IPS DF 19.7 (cell line): ENCODE data around the gene M1AP.
"Not testable (repeated sequence)": the region's sequence is repeated elsewhere in the genome, so short reads cannot be mapped to it uniquely, and the experiment has no call there.

Source experiments
- DNase-seq: peaks from one replicate; pipeline ENCODE4 v3.0.0-alpha.2; 2013; ENCODE audit warnings: low read depth, low spot score

M1AP gene

DNA sequence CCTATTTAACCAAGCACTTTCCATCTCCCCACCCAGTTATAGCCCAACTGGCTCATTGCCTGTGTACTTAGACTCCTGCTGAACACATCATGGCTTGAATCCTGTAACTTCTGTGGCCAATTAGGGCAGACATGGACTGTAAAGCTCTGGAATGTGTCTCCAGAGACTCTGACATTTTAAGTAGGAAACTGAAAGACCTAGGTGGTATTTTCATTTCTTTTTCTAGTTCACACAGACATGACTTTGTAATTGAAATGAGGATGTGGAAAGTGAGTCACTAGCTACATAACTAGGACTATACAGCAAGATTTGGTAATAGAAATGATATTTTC lies 81.4 kb downstream of the M1AP start:
- no peak for DNase-seq

DNA sequence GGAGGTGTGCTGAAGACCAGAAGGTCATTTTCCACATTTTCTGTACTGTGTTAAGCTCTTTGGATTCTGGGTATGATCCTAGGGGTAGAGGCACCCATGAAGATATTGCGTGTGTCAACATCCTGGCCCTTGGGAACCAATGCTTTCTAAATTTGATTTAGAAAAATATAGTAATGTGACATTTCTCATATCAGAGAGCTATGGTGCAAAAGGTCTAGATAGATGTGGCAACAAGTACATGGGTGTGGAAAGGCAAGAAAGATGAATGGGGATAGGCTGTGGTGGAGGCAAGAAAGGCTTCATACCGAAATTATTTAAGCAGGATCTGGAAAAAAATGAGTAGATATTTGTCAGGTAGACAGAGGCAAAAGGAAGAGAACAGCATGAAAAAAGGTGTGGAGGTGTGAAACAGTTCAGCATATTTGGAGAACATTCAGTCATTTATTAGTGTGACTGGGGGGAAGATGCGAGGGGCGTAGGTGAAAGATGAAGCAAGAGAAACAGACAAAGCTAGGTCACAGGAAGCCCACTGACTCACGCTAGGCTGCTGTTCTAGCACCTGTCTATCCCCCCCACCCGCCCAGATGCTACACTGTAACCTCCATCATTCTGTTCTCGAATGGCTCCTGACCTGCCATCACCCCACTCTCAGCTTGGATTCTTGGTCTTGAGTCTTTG lies 81.9 kb downstream of the M1AP start:
- no peak for DNase-seq

DNA sequence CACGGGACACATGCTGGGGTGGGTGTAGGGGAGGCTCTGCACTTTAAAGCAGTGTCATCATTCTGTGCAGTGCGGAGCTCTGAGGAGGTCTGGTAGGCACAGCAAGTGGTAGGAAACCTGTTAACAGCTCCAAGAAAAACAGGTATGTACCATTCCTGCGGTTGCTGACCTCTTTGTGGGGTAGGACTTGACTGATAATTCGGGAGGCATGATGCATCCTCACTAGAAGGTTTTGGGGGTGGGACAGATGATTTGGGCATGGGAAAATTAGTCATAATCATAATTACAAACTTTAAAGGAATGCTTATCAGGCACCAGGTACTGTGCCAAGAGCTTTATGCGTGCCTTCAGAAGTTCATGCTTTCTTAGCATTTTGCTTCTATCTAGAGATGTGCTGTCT lies 83.9 kb downstream of the M1AP start:
- DNase-seq = no peak

GRCh38 chr2:74562126-74562775 lies 85.9 kb downstream of the M1AP start:
- no peak for DNase-seq

DNA sequence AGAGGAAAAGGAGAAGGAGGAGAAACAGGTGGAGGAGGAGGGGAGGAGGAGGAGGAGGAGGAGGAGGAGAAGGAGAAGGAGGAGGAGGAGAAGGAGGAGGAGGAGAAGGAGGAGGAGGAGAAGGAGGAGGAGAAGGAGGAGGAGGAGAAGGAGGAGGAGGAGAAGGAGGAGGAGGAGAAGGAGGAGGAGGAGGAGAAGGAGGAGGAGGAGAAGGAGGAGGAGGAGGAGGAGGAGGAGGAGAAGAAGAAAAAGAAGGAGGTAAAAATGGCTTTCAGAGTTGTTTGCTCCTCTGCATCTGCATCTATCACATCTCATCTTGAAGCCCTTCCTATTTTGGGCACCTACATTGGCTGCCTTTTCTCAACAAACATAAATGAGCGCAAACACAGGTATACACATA lies 87.1 kb downstream of the M1AP start:
- not testable (repeated sequence) for DNase-seq

GRCh38 chr2:74560591-74560990 lies 87.5 kb downstream of the M1AP start:
- DNase-seq = no peak

GRCh38 chr2:74559912-74560311 lies 88.2 kb downstream of the M1AP start:
- DNase-seq = no peak

- DNase-seq = no peak
These were observed 89.6 kb downstream of the M1AP start for GRCh38 chr2:74558284-74559230.

- DNase-seq = no peak
These were observed 91.2 kb downstream of the M1AP start for GRCh38 chr2:74556831-74557370.

GRCh38 chr2:74556159-74556558 lies 92.0 kb downstream of the M1AP start:
- no peak for DNase-seq

DNA sequence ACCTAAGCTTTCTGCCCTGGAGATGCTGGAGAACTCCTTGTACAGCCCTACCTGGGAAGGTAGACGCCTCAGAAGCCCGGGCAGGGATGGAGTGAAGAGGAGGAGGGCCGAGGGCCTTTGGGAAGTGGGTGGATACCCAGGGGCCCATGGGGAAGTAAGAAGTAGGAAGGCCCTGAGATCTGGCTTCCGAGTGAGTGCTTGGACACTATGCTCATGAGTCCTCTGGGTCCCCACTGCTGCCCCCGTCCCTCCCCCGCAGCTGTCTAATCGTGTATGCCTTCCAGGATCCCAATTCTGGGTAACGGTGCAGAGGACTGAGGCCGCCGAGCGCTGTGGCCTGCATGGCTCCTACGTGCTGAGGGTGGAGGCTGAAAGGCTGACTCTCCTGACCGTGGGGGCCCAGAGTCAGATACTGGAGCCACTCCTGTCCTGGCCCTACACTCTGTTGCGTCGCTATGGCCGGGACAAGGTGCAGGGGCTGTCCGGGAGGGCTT lies 92.5 kb downstream of the M1AP start:
- DNase-seq = no peak

DNA sequence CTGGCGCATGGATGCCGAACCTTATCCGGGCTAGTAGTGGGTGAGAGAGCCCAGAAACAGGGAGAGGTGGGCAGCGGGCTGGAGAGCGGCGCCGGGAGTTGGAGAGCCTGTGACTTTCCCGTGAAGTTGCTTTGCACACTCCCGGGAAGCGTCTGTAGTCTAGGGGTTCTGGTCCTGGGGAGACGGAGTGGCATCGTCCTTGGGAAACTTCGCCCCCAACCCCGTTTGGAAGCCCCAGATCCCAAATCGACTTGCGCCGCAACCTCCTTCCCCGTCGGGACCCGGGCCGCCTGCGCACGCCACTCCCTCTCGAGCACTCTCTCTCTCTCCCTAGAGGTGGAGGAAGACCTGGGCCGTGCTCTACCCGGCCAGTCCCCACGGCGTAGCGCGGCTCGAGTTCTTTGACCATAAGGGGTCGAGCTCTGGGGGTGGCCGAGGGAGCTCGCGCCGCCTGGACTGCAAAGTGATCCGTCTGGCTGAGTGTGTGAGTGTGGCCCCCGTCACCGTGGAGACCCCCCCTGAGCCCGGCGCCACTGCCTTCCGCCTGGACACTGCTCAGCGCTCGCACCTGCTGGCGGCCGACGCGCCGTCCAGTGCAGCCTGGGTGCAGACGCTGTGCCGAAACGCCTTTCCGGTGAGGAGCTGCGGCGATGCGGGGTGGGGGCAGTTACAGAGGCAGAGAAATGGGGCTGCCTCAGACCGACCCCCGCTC lies 93.2 kb downstream of the M1AP start:
- DNase-seq = no peak

DNA sequence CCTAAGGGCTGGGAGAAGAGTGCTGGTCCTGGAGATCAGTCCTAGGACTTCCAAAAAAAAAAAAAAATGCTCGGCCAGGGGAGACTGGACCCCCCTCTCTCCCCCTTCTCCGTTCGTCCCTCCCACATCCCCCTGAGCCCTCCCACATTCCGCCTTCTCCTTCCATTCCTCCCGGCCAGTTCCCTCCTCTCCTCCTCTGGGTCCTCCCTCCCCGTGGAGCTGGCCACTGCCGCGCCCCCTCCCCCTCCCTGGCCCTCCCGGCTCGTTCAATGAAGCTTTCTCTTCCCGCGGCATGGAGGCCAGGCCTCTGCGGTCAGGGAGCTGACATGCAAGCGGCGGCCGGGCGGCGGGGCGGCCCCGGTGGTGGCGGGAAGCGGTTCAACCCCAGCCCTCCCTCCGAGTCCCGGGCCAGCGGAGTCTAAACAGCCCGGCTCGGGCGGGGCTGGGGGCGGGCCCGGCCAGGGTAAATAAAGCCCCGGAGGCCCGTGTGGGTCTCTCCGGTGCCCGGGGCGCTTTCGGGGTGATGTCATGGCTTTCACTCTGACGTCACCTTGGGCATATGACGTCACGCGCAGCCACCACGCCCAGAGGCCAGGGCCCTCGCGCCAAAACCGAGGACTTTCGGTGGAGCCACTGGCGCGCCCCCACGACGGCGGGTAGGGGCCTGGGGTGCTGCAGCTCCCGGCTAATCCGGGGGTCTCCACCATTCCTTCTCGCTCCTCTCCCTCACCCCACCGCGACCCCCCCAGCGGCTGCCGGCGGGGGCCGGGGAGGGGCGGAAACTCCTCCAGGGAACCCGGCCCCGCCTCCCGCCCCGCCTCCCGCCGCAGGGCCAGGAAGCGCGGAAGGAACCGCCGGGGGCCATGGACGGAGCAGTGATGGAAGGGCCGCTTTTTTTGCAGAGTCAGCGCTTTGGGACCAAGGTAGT lies 94.0 kb downstream of the M1AP start, which contains the start of the genes DOK1 and LOXL3:
DOK1 (plus strand) TSS at position 829 of the 928 bp plus-strand sequence; CDS start at position 864, 35 bp downstream.
LOXL3 (minus strand) TSS at position 51 of the 928 bp plus-strand sequence. CDS start 1,308 bp downstream, outside the sequence.
- DNase-seq = no peak

DNA sequence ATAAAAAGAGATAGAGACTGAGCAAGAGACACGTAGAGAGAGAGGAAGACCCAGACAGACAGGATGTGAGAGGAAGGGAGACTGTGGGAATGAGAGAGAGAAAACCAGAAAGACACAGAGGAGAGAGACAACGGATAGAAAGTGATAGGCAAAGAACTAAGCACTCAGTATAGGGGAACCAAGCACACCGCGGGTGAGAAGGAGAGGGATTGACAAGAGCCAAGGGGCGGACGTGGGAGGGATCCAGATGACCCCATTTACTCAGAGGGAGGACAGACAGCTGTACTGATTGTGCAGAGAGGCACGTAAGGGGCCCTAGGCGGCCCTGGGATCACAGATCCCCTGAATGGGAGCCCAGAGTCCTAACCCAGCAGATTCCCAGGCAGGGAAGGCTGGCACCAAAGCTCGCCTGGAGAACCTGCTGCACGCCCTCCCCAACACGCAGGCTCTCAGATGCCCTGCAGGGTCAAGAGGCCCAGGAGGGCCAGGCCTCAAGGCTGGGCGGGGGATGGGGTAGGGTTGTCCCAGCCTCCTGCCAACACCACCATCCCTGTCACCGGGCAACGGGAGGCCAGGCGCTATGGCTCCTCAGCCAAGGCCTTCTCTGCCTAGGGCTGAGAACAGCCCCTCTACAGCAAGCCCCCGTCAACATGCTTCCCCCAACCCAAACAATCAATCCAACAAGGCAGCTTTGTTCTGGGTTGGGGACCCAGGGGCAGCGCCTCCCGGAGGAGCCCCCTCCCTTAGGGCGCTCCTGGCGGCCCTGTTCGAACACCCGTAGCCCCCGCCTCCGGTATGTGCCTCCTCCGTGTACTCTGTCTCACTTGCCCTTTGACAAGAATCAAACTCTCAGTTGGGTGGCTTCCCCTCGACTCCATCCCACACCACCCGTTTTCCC lies 95.0 kb downstream of the M1AP start:
- DNase-seq = no peak

DNA sequence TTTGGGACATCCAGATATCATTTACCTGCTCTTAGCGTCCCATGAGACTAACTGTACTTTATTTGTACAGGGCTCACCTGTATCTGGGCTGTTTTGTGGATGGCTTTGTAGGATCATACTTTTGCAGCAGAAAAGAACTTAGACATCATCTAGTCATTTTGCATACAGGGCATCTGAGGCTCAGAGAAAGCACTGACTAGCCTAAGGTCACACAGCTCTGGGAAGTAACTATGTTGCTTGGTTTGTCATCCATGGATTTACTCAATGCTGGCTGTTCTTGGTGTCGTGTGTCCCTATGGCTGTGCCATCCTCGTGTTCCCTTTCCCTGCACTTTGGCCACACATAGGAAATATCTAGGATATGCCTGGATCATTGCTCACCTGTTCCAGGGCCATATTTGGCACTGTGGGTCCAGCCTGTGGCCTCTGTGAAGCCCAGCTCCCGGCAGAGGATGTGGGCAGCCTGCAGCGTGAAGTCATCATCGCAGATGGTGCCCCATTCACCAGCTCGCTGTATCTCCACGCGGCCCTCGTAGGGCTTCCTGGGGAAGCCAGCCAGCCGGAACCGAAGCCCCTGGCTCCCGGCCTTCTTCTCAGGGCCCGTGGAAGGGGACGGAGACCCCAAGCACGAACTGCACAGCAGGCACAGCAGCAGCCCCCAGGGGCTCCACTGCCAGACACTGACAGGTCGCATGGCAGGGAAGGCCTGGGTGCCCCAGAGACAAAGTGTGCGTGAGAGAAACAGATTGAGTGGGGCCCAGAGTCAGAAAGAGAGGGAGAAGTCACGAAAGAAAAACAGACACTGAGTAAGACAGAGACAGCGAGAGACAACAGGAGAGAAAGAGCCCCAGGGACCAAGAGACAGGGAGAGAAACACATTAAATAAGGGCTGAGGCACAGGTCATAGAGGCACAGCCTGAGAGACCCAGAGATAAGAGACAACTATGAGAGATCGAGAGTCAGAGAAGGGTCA lies 95.9 kb downstream of the M1AP start:
- DNase-seq = no peak

DNA sequence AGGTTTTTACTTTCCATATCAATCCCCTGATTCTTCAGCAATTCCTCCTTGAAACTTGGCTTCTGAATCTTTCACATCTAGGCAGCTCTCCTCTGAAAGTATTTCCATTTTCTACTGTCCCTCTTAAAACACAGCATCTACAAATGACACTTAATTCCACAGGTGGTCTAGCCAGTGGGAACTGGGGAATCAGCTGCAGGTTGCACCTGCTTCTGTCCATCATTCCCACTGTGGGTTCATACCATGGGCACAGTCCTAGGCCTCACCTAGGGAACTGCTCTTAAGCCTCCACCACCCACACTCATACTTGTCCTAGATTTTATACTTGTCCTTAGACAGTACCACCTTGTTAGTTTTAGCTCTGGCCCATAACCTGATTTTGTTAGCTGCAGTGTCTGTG lies 96.6 kb downstream of the M1AP start:
- DNase-seq = no peak

DNA sequence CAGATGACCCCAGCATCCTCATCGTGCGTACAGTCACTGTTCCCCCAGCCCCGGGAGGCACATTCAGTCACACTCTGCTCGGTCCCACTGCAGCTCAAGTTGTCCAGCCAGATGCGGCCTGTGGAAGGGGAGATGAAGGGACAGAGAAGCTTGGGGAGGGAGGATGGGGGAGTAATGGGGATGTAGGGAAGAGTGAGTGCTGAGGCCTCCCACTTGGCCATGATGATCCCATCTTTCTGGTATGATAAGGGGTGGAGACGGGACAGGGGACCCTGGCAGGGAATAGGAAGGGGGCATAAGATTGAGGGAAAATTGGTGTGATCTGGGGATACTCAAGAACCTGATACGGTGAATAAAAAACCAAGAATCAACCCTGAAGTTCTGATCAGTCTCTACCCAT lies 97.9 kb downstream of the M1AP start:
- DNase-seq = no peak
